Measurements from ENCODE around the gene NFIB.

NFIB gene

DNA sequence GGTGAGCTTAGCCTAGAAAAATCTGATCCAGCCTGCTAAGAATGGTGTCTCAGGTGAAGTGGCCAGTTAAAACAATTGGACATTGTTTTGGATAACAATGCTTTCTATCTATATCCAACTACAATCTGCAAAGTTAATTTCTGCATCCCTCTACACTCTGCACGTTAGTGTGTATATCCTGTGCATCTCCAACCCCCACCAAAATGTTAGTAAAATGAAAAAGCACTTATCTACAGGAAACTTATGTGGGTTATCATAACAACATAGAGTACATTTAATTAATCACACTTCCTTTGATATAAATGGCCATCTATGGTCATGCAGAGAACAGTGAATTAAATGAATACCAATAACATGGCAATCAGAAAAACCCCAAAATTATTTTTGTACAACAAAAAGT, 158.7 kb downstream of the NFIB start:
- Histone ChIP-seq H3F3A (ENCODE audit: low read depth) (0 out of 2 replicates have a peak, but pooled peaks cover 4% of the 10 kb centered on the region), H3K79me2 (ENCODE audit: insufficient read depth, low read length) (no peaks in the 10 kb centered on the region), H3K9me2 (replicated peaks; ENCODE audit: low read depth, low read length) (no peaks in the 10 kb centered on the region), H3K4me2 (ENCODE audit: low read depth, low read length, poor library complexity, severe bottlenecking) (peak overlapping the region; percentile 76), H2AFZ (ENCODE audit: low read length) (no peak overlapping the region), H3K9ac (ENCODE audit: low read depth, low read length, poor library complexity, severe bottlenecking) (no peak overlapping the region), H3K4me3 (ENCODE audit: low read length, poor library complexity, severe bottlenecking) (peak overlapping the region; percentile 55), H3K9me3 (ENCODE audit: insufficient read depth, low read depth, low read length) (no peaks in the 10 kb centered on the region), H3K27me3 (ENCODE audit: insufficient read depth, low read length, poor library complexity, severe bottlenecking) (no peaks in the 10 kb centered on the region), H3K4me1 (ENCODE audit: insufficient read depth, low read length, poor library complexity, severe bottlenecking) (peaks cover 64% of the 10 kb centered on the region), H4K20me1 (ENCODE audit: insufficient read depth, low read length, poor library complexity, severe bottlenecking) (no peaks in the 10 kb centered on the region), H3K36me3 (ENCODE audit: insufficient read depth, low read length) (no peaks in the 10 kb centered on the region)
- no peak for TF ChIP-seq EZH2phosphoT487 (IDR thresholded peaks at IDR 0.05; ENCODE audit: borderline replicate concordance)

DNA sequence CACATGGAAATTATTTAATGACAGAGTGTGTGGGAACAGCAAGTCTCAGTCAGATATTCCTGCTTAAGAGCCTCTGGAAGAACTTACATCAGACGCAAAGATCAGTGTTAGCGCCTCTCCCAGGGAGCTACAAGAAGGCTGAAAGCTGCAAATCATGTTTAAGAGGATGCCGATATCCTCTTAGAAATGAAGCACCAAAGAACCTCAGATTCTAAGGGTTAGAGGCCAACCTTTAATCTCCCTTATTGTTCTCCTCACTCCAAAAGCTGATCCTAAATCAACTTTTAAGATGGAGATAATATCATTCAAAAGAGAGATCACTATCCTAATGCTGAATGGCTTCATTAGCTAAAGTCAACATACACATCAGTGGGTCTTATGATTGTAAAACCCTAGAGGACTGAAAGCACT, 160.6 kb downstream of the NFIB start:
- Histone ChIP-seq H3K36me3 (ENCODE audit: insufficient read depth, low read length) (no peaks in the 10 kb centered on the region), H3K9me3 (ENCODE audit: insufficient read depth, low read depth, low read length) (no peaks in the 10 kb centered on the region), H3K79me2 (ENCODE audit: insufficient read depth, low read length) (no peaks in the 10 kb centered on the region), H3K4me2 (ENCODE audit: low read depth, low read length, poor library complexity, severe bottlenecking) (no peak overlapping the region), H3K9ac (ENCODE audit: low read depth, low read length, poor library complexity, severe bottlenecking) (no peak overlapping the region), H2AFZ (ENCODE audit: low read length) (no peak overlapping the region; the same call in 1 of the 2 replicates), H3F3A (ENCODE audit: low read depth) (0 out of 2 replicates have a peak, but pooled peaks cover 4% of the 10 kb centered on the region), H3K4me1 (ENCODE audit: insufficient read depth, low read length, poor library complexity, severe bottlenecking) (peaks cover 57% of the 10 kb centered on the region), H3K4me3 (ENCODE audit: low read length, poor library complexity, severe bottlenecking) (no peak overlapping the region), H4K20me1 (ENCODE audit: insufficient read depth, low read length, poor library complexity, severe bottlenecking) (no peaks in the 10 kb centered on the region), H3K27me3 (ENCODE audit: insufficient read depth, low read length, poor library complexity, severe bottlenecking) (no peaks in the 10 kb centered on the region), H3K9me2 (replicated peaks; ENCODE audit: low read depth, low read length) (no peaks in the 10 kb centered on the region)
- TF ChIP-seq EZH2phosphoT487 (IDR thresholded peaks at IDR 0.05; ENCODE audit: borderline replicate concordance): no peak
- TF ChIP-seq, protein P1, sequence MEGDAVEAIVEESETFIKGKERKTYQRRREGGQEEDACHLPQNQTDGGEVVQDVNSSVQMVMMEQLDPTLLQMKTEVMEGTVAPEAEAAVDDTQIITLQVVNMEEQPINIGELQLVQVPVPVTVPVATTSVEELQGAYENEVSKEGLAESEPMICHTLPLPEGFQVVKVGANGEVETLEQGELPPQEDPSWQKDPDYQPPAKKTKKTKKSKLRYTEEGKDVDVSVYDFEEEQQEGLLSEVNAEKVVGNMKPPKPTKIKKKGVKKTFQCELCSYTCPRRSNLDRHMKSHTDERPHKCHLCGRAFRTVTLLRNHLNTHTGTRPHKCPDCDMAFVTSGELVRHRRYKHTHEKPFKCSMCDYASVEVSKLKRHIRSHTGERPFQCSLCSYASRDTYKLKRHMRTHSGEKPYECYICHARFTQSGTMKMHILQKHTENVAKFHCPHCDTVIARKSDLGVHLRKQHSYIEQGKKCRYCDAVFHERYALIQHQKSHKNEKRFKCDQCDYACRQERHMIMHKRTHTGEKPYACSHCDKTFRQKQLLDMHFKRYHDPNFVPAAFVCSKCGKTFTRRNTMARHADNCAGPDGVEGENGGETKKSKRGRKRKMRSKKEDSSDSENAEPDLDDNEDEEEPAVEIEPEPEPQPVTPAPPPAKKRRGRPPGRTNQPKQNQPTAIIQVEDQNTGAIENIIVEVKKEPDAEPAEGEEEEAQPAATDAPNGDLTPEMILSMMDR (conservative IDR thresholded peaks at IDR 0.05; ENCODE audit: low read length): no peak

DNA sequence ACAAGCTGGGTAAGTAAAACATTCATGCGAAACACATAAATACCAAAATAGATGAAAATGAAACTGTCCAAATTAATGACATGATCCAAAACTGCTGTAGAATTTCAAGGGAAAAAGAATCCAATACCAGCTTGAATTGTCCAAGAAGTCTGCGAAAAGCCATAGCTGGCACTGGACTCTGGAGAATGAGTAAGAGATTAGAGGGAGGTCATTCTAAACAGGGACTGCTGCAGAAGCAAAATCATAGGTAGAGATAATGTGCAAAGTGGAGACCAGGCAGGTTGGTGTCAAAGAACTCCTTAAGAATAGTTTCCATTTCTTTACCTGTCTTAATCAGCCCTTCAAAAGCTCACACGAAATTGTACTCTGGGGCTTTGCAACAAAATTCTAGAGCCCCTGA, 162.5 kb downstream of the NFIB start:
- Histone ChIP-seq H3K9me3 (ENCODE audit: insufficient read depth, low read depth, low read length) (no peaks in the 10 kb centered on the region), H3K9ac (ENCODE audit: low read depth, low read length, poor library complexity, severe bottlenecking) (no peak overlapping the region), H3K4me3 (ENCODE audit: low read length, poor library complexity, severe bottlenecking) (no peak overlapping the region), H3K4me2 (ENCODE audit: low read depth, low read length, poor library complexity, severe bottlenecking) (no peak overlapping the region), H3K9me2 (replicated peaks; ENCODE audit: low read depth, low read length) (no peaks in the 10 kb centered on the region), H3K79me2 (ENCODE audit: insufficient read depth, low read length) (no peaks in the 10 kb centered on the region), H3K4me1 (ENCODE audit: insufficient read depth, low read length, poor library complexity, severe bottlenecking) (peaks cover 45% of the 10 kb centered on the region), H4K20me1 (ENCODE audit: insufficient read depth, low read length, poor library complexity, severe bottlenecking) (no peaks in the 10 kb centered on the region), H3K36me3 (ENCODE audit: insufficient read depth, low read length) (no peaks in the 10 kb centered on the region), H3F3A (ENCODE audit: low read depth) (0 out of 2 replicates have a peak, but pooled peaks cover 4% of the 10 kb centered on the region), H2AFZ (ENCODE audit: low read length) (no peak overlapping the region), H3K27me3 (ENCODE audit: insufficient read depth, low read length, poor library complexity, severe bottlenecking) (no peaks in the 10 kb centered on the region)
- no peak for TF ChIP-seq EZH2phosphoT487 (IDR thresholded peaks at IDR 0.05; ENCODE audit: borderline replicate concordance)
- TF ChIP-seq, protein P1 (conservative IDR thresholded peaks at IDR 0.05; ENCODE audit: low read length): no peak

DNA sequence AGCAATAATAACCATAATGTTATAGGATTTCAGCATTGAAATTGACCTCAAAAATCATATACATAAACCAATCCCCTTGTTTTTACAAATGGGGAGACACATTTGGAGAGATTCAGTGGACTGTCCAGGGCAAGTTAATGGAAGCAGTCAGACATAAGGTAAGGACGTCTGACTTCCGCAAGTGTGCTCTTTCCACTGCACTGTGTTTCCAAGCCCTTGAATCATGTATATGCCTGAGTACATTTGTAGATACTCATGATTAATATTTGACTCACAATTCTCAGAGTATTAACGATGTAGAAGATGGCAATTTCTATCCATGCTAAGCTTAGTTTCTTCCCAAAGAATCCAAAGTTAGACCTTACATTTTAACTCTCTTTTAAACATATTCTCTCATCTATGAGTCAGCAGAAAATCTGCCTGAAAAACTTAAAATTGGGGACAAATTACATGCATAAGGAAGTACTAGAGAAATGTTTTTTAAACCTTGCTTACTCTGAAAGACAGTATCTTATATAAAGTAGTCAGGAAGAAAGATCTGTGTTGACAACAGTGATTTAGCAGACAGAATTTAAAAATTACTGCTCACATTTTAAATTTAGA, 165.3 kb downstream of the NFIB start:
- Histone ChIP-seq H3K4me2 (ENCODE audit: low read depth, low read length, poor library complexity, severe bottlenecking) (no peak overlapping the region), H3K4me1 (ENCODE audit: insufficient read depth, low read length, poor library complexity, severe bottlenecking) (peaks cover 18% of the 10 kb centered on the region), H3K4me3 (ENCODE audit: low read length, poor library complexity, severe bottlenecking) (no peak overlapping the region)

More for the DNA sequence above, 165.3 kb downstream of the NFIB start:
- H4K20me1 ChIP-seq (ENCODE audit: insufficient read depth, low read length, poor library complexity, severe bottlenecking): no peaks in the 10 kb centered on the region
- H3K9ac ChIP-seq (ENCODE audit: low read depth, low read length, poor library complexity, severe bottlenecking): no peak overlapping the region
- H3F3A ChIP-seq (ENCODE audit: low read depth): no peaks in the 10 kb centered on the region
- no peaks in the 10 kb centered on the region for H3K27me3 ChIP-seq (ENCODE audit: insufficient read depth, low read length, poor library complexity, severe bottlenecking)
- no peaks in the 10 kb centered on the region for H3K36me3 ChIP-seq (ENCODE audit: insufficient read depth, low read length)
- TF ChIP-seq EZH2phosphoT487 (IDR thresholded peaks at IDR 0.05; ENCODE audit: borderline replicate concordance): no peak
- TF ChIP-seq, protein P1 (conservative IDR thresholded peaks at IDR 0.05; ENCODE audit: low read length): no peak
- H3K9me2 ChIP-seq (replicated peaks; ENCODE audit: low read depth, low read length): no peaks in the 10 kb centered on the region
- H2AFZ ChIP-seq (ENCODE audit: low read length): no peak overlapping the region
- no peaks in the 10 kb centered on the region for H3K9me3 ChIP-seq (ENCODE audit: insufficient read depth, low read depth, low read length)
- H3K79me2 ChIP-seq (ENCODE audit: insufficient read depth, low read length): no peaks in the 10 kb centered on the region
